Measurements from ENCODE around the gene ZNF548. TPM values are rescaled to one million over a fixed set of nuclear protein-coding genes. Genes with fewer than 3 reads are reported as not detected.

The ZNF548 gene
- 5.8 and 10.3 TPM in 2 replicates for total RNA-seq

DNA sequence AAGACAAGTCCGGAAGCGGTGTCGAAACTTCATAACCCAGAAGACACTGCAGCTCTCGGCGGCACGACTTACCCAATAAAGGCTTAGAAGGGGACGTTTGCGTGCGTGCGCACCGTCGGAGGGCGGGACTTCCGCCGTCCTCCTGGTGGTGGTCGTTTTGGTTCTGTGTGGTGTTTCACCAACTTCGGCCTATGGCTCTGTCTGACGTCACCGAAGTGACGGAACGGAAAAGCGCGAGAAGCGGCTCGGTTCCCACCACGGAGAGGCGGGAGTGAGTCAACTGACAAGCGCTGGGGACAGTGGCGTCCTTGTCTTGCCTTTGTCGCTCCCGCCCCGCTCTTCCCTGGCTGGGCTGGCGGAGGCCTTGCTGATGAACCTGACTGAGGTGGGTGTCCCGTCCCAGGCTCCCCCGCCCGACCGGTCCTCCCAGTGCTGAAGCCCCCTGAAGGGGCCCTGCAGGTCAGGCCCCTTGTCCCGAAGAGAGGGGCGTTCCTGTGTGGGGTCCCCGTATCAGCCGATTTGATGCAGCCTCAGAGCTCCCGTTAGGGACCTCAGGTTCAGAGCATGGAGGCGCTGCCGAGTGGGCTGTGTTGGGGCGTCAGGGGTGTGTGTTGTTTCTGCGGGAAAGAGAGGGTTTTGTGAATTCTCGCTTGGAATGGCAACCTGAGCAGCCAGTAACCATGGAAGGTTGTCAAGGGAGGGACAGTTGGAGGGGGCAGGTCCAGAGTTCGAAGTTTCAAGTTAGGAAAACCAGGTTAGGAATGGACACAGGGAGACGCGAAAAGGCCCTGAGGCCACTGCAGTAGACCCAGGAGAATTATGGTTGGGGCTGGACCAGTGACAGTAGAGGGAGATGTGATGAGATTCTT lies at the start of gene ZNF548:
Gene ZNF548, plus strand, starts transcription at position 125 of the 869 bp plus-strand sequence. Its CDS starts 246 bp downstream, at position 371.

DNA sequence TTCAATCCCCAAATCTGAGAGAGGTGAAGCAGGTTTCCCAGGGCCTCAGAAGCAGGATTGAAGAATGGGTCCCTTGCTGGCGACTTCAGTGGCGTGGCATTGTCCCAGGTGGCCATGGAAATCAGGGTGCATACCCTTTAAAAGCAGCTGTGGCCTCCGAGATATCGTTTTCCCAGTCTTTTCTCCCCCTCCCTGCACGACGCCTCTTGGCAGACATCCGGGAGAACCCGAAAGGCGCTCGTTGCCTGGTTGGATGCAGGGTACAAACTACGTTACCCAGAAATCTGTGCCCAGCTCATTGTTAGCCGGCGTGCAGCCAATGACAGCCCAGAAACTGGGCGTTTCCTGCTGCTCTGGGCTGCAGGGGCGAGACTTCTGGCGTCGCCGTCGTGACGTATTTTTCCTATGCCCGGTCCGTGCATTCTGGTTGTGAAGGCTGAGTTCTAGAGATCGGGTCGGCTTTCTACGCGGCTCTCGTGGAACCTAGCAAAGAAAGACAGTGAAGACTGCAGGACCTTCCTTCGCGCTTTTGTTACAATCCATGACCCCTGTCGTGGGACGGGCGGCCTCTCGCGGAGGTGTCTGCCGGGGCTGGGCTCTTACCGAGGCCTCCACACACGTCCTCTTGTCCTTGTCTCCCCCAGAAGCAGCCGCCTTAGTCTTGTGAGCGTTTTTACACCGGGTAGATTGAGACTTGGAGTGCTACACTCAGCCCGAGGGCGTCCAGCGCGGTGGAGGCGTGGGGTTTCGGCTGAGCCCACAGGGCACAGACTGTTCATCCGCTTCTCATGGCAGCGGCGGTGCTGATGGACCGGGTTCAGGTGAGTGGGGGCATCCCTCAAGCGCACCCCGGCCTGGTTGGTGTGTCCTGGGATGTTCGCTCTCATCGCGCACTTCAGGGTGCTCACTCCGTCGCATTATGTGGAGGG lies 38.5 kb upstream of the ZNF548 start, which contains the start of gene ZNF304:
Gene ZNF304, plus strand, starts transcription at position 395 of the 929 bp plus-strand sequence. Its CDS starts 394 bp downstream, at position 789.

GRCh38 chr19:57362997-57363687 lies 26.5 kb upstream of the ZNF548 start, which contains the start of the genes TRAPPC2B and ZNF547:
TRAPPC2B (plus strand) TSS chr19:57363551; CDS start chr19:57364834, 1,283 bp downstream.
ZNF547 (plus strand) TSS chr19:57363551; CDS start chr19:57368556, 5,005 bp downstream.

GRCh38 chr19:57410877-57411671 lies 21.4 kb downstream of the ZNF548 start, which contains the start of gene ZNF17:
ZNF17 (plus strand) TSS chr19:57411161; CDS start chr19:57413616, 2,455 bp downstream.

DNA sequence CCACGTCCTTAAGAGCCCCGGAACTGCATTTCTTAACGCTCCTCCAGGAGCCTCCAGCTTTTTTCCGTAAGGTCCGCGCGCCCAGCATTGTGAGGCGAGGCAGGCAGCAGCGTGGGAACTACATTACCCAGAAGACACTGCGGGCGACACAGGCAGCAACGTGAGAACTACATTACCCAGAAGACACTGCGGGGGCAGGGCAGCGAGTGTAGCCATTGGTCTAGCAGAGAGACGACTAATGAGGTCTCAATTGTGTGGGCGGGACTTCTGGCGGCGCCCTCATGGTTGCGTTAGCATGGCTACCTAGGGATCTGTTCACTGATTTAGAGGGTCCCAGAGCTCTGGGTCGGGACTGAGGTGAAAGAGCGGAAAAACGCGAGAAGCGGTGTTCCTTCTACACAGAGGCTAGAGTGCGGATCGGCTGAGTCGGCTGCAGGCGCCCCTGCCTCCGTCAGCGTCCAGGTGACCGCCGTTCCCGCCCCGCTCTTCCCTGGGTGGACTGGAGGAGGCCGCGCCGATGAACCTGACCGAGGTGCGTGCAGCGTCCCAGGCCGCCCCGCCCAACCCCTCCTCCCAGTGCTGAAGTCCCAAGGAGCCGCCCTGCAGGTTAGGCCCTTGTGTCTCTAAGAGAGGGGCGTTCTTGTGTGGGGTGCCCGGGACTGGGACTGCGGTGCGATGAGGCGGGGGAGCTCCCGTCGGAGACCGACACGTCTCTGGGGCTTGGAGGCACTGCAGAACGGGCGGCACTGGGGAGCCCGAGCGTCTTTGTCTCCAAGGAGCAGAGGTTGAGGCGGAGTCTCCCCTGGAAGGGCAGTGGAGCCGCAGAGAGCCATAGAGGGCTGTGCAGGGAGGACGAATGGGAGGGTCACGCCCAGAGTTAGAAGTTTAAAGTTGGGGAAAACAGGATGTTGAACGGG lies 45.7 kb downstream of the ZNF548 start, which contains the start of gene ZNF749:
Gene ZNF749, plus strand, starts transcription at position 264 of the 917 bp plus-strand sequence. Its CDS starts 254 bp downstream, at position 518.

Other genes starting within 250 kb of the ZNF548 start
- gene ZIM3, start 244.7 kb upstream of the ZNF548 start, total RNA-seq: not detected in 2 replicates
- not detected in 2 replicates for gene DUXA, start 222.4 kb upstream of the ZNF548 start, total RNA-seq
- 10.7 and 12.1 TPM in 2 replicates for gene ZNF264, start 198.4 kb upstream of the ZNF548 start, total RNA-seq
- 0.18 and 0.58 TPM in 2 replicates for gene AURKC, start 158.8 kb upstream of the ZNF548 start, total RNA-seq
- gene ZNF805, start 149.2 kb upstream of the ZNF548 start, total RNA-seq: 4.3 and 5.7 TPM in 2 replicates
- 10.5 and 16.4 TPM in 2 replicates for gene ZNF460, start 109.4 kb upstream of the ZNF548 start, total RNA-seq
- 2.0 and 2.7 TPM in 2 replicates for gene ZNF543, start 69.4 kb upstream of the ZNF548 start, total RNA-seq
- 2.3 and 3.2 TPM in 2 replicates for gene ZNF304, start 38.6 kb upstream of the ZNF548 start, total RNA-seq
- 23.2 and 34.6 TPM in 2 replicates for gene TRAPPC2B, start 26.3 kb upstream of the ZNF548 start, total RNA-seq
- 2.1 and 2.6 TPM in 2 replicates for gene ZNF547, start 26.3 kb upstream of the ZNF548 start, total RNA-seq
- 0.86 and 5.8 TPM in 2 replicates for gene ZNF17, start 21.3 kb downstream of the ZNF548 start, total RNA-seq
- 1.4 and 2.9 TPM in 2 replicates for gene ZNF749, start 45.5 kb downstream of the ZNF548 start, total RNA-seq
- gene VN1R1, start 67.3 kb downstream of the ZNF548 start, total RNA-seq: not detected in 2 replicates
- gene ZNF772, start 87.7 kb downstream of the ZNF548 start, total RNA-seq: 4.4 and 4.9 TPM in 2 replicates
- 4.6 and 6.7 TPM in 2 replicates for gene ZNF419, start 97.9 kb downstream of the ZNF548 start, total RNA-seq
- 5.7 and 7.5 TPM in 2 replicates for gene ZNF773, start 110.1 kb downstream of the ZNF548 start, total RNA-seq
- gene ZNF549, start 137.5 kb downstream of the ZNF548 start, total RNA-seq: 2.7 and 2.9 TPM in 2 replicates
- gene ZNF550, start 170.0 kb downstream of the ZNF548 start, total RNA-seq: 0.86 and 1.8 TPM in 2 replicates
- gene ZNF416, start 189.1 kb downstream of the ZNF548 start, total RNA-seq: 2.5 and 3.2 TPM in 2 replicates
- 1.8 and 2.6 TPM in 2 replicates for gene ZIK1, start 194.3 kb downstream of the ZNF548 start, total RNA-seq
- 2.5 and 3.2 TPM in 2 replicates for gene ZNF530, start 210.0 kb downstream of the ZNF548 start, total RNA-seq
- gene ZNF134, start 224.4 kb downstream of the ZNF548 start, total RNA-seq: 8.7 and 13.0 TPM in 2 replicates
- 2.6 and 7.4 TPM in 2 replicates for gene ZNF211, start 243.3 kb downstream of the ZNF548 start, total RNA-seq

Data from myometrial cell (primary cell).